NCI-H128 (cell line): Measurements from ENCODE around the gene TMEM45A.
"Not testable (repeated sequence)": the region's sequence is repeated elsewhere in the genome, so short reads cannot be mapped to it uniquely, and the experiment has no call there.

Experiments used
- DNase-seq: peaks from one replicate; lab custom pipeline; 2025; ENCODE audit not compliant: unreplicated experiment; lab: John Stamatoyannopoulos, UW

TMEM45A gene

DNA sequence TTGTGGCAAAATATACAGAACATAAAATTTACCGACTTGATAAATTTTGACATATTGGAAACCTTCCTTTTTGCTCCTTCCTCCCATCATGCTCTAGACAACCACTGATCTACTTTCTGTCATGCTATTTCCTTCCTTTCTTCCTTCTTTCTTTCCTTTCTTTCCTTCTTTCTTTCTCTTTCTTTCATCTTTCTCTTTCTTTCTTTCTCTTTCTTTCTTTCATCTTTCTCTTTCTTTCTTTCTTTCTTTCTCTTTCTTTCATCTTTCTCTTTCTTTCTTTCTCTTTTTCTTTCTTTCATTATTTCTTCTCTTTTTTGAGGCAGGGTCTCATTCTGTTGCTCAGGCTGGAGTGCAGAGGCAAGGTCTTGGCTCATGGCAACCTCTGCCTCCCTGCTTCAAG, 8.9 kb upstream of the TMEM45A start:
- no peak for DNase-seq

DNA sequence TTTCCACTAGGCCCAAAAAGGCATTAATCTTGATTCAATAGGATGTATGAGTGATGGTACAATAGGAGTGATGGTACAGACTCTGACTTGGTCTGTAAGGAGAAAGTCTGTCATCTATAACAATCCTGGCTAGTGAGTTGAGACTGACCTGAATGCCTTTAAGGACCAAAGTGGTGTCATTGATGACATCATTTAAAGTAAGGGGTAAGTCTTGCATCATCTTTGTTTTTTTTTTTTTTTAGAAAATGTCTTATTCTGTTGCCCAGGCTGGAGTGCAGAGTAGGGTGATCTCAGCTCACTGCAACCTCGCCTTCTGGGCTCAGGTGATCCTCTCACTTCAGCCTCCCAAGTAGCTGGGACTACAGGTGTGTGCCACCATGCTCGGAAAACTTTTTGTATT, 5.6 kb upstream of the TMEM45A start:
- no peak for DNase-seq

DNA sequence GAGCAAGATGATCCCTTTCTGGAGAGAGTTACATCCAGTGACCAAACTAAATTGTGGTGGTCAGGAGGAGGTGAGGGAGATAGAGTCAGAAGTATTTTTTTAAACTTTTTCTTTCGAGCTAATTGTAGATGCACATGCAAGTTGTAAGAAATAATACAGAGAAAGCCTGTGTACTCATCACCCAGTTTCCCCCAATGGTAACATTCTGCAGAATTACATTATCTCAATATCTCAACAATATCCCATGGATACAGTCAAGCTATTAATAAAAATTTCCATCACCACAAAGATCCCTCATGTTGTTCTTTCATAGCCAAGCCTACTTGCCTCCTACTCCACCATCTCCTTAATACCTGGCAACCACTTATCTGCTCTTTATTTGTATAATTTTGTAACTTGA, 3.3 kb upstream of the TMEM45A start:
- no peak for DNase-seq

DNA sequence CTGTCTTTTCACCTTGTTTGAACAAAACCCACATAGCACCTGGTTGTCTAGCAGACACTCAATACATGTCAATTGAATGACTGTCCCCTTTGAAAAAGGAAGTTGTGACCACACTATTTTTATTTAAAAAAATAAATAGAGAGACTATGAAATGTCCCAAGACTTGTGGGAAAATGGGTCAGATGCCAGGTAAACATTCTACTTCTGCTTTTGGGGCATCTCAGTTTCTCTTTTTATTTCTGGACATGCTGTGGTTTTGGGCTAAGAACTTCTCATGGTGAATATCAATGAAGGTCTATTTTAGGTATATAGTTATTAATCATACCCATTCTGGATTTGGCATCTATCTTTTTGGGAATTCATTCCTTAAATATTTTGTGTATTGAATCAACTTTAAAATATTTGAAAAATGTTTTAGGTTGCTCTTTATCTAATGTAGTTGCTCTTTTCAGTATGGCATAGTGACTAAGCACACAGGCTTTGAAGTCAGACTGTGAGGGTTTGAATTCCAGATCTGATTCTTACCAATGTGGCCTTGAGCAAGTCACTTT, 4.4 kb downstream of the TMEM45A start:
- no peak for DNase-seq

DNA sequence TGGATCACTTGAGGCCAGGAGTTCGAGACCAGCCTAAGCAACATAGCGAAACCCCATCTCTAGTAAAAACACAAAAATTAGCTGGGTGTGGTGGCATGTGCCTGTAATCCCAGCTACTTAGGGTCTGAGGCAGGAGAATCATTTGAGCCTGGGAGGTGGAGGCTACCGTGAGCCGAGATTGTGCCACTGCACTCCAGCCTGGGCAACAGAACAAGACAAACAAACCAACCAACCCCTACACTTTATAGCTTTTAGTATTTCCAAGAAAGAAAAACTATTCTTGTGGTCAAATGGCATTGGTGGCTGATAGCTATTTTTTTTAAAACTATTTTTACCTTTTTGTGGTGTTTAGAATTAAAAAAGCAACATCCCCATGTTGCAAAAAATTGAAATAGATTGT, 7.2 kb downstream of the TMEM45A start:
- DNase-seq, result no peak

DNA sequence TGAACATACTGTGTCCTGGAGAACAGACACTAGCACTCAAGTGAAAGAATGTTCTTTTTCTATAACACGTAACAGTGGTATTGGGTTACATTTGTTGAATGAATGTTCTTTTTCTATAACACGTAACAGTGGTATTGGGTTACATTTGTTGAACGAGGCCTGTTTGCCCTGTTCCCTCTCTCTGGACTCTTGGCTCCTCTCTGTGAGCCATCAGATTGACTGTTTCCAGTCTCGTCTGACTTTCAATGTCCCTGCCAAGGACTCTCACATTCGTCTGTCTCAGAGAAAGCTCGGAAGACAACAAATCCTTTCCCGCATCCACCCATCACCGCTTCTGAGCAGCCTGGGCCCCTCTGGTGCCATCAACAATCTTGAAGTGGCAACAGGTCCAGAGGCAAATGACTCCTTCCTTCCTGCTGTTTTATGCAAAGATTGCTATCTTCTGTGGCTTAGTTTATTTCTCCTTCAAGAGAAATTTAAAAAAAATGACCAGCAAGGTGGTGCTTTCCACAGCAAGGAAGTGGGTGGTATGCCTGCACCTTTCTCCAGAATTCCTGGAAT, 8.0 kb downstream of the TMEM45A start:
- no peak for DNase-seq

DNA sequence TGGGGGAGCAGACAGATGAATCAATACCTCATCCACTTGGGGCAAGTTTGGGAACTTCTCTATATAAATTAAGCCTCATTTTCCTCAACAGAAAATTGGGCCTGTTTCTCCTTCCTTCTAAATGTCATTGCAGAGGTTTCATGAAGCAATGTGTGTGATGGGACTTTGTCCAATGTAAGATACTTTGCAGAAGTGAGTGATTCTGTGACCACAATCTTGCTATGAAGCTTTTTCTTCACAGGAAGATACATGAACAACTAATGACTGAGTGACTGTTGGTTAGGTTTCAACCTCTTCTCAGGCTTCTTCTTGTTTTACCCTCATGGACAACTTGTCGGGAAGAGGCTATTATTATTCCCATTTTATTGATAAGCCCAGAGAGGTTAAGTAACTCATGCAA, 11.0 kb downstream of the TMEM45A start:
- DNase-seq, result no peak

DNA sequence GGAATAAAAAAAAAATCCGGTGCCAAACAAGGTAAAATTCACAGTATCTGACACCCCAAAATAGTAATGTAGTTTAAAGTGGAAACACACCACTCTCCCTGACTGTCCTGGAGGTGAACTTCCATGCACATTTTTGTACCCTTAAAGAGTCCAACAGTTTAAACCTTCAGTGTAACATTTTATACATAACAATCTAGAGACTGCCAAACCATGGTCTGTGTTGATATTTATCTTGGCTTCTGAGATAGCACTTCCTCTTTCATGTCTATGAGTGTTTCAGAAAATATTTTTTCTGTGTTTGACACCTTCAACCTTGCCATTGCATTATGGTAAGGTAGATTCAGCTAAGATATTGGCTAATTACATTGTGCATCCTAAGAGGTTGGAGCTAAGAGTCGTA, 13.9 kb downstream of the TMEM45A start:
- no peak for DNase-seq

DNA sequence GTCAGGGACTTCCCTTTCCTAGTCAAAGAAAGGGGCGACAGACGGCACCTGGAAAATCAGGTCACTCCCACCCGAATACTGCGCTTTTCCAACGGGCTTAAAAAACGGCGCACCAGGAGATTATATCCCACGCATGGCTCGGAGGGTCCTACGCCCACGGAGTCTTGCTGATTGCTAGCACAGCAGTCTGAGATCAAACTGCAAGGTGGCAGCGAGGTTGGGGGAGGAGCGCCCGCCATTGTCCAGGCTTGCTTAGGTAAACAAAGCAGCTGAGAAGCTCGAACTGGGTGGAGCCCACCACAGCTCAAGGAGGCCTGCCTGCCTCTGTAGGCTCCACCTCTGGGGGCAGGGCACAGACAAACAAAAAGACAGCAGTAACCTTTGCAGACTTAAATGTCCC, 17.4 kb downstream of the TMEM45A start:
- DNase-seq, result not testable (repeated sequence)

DNA sequence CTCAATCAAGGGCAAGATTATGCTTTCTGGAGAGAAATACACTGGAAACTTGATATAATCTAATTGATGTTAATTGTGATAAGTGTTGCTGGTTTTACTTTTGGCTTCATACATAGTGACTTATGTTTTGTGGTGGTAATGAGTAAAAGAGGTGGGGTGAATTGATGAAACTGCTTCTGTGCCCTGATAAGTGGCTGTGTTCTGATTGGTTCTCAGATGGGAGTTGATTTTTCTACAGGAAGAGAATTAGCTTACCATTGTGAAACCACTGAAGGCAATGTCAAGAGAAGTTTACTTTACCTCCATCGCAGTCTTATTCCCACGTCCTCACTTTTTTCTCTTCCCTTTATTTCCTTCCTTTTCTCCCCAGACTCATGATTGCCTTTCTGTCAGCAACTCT, 23.8 kb downstream of the TMEM45A start:
- DNase-seq, result no peak

DNA sequence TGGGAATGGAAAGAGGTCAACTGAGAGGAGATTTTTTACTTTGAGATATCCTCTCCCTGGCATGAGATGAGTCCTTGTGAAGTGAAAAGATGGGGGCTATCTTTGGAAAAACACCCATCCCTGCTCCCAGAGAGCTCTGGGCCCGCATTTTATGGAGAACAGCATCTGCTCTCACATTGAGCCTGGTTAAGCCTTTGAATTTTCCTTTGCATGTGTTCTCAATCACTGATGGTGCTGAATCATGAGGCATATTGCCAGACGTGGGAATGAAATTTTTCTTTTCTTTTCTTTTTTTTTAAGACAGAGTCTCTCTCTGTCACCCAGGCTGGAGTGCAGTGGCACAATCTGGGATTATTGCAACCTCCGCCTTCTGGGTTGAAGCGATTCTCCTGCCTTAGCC, 24.4 kb downstream of the TMEM45A start:
- no peak for DNase-seq

DNA sequence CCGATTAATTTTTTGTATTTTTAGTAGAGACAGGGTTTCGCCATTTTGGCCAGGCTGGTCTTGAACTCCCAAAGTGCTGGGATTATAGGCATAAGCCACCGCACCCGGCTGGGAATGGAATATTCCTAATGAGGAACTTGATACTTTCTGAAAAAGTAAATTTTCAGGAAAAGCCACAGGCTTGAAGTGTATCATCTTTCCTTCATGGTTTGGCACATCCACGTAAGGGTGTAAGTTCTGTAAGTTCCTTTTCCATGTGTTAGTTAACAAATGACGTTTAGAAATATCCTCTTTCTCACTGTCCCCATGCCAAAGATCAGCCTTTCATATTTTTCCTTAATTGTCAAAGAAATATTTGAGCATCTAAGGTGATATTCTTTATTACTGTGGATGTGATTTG, 24.9 kb downstream of the TMEM45A start:
- no peak for DNase-seq

DNA sequence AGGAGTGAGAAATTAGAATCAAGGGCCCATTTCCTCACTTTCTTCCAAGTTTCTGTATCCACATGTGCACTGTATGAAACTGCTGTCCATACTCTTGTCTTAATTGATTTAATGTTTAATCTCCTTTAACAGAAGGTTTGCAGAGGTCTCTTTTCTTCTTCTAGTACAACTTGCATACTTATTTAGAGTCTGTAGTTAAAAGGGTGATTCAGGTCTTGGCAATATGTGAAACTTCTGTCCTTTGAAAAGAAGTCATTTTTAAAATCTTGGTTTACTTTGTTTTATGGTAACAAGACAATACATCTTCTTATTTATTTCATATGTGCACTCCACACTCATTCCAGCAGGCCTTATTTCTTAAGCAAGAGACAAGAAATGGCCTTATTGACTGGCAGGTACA, 25.8 kb downstream of the TMEM45A start:
- DNase-seq, result no peak

DNA sequence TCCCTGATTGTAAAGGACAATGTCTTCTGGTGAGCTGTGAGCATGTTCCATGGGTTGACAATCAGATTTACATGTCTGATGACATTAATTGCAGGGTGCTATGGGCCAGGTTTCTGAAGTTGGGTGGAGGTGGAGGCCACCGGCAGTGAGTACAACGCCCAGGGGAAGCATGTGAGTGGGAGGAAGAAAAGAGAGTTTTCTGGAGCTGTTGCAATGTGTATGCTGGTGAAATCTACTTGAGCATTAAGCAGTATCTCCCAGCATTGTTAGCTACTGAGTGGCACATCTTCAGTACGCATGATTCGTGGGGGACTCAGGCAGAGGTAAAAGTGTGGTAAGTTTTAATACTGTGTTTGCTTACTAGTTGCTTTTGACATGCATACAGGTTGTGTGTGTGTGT, 26.6 kb downstream of the TMEM45A start:
- no peak for DNase-seq

DNA sequence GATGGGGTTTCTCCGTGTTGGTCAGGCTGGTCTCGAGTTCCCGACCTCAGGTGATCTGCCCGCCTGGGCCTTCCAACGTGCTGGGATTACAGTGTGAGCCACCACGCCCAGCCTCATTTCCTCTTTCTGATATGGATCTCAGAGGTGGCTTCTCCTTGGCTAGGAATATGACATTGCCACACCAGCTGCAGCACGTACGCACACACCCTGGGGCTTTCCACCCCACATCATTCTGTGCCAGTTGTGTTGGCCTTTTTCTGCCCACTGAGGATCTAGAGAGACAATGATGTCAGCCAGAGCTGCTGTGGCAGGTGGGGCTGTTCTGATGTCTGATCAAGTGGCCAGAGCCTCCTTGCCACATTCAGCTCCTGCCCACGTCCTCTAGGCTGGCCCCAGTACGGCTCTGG, 29.0 kb downstream of the TMEM45A start:
- no peak for DNase-seq

DNA sequence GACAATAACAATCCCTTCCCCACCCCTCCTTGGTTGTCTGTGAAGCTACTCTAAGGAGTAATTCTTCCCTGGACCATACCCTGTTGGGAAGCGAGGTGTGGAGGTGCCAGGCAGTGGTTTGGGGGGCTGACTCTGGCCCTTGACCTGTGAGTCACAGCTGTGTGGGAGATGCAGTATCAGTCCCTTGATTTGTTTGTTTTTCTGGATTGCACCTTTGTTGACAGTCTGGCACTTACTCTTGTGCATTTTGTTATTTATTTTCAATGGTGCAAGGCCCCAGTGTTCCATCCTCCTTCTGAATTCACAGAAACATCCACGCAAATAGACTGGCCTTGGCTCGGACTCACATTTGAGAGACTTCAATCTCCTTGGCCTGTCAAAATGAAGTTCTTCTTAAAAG, 29.7 kb downstream of the TMEM45A start:
- no peak for DNase-seq

DNA sequence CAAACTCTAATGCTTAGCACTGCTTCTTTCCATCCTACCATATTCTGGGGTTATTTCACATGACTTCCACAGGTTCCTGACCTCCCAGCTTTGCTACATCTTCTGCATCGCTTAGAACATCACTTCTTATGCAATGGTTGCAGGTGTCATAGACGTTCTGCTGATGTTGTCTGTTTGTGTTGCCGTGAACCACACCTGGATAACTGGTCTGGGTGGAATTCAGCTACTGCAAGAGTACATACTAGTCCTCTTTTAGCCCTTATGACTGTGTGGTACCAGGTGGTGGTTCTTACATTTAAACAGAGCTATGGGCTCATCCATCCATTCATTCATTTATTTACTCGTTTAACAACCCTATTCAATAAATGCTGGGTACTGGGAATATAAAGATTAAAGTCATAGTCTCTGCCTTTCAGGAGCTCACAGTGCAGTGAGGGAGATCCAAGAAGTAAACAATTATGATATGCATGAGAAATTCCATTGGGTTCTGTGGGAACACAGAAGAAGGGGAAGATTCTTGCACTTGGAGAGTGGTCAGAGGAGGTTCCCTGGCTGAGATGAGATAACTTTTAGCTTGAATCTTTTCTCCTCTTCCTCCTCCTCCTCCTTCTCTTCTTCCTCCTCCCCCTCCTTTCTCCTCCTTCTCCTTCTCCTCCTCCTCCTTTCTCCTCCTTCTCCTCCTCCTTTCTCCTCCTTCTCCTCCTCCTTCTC, 30.8 kb downstream of the TMEM45A start:
- DNase-seq, result no peak

DNA sequence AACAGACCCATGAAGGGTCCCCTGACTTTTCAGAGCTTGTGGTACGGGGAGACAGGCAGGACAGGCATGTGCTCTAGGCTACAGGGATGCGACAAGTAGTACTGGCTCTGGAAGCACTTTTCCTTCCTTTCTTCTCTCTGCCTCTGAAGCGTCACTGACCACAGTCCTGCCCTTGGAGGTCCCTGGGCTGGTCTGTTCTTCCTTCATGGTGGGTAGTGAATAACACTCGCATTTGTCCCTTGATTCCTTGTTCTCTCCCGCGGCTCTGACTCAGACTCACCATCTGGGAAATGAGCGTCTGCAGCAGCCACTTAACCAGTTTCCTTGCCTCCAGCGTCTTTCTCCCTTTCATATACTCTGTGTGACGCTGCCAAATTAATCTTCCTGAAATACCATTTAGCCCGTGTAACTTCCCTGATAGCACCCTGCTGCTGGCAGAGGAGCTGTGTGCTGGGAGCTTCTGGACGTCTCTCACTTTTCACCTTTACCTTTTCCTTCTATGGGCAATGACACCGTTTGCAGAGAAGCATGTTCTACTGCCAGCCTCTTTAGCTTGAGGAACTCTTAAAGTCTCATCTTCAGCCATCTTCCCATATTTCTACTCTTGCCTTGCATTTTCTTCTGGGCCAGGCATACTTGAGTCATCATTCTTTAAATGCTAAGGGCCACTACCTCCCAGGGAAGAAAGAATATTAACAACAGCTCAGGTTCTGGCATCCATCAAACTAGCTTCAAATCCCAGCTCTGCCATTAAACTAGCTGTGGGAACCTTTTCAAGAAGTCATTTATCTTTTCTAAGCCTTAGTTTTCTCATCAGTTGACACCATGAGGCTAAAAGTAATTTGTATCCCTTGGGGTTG, 33.6 kb downstream of the TMEM45A start:
- no peak for DNase-seq

DNA sequence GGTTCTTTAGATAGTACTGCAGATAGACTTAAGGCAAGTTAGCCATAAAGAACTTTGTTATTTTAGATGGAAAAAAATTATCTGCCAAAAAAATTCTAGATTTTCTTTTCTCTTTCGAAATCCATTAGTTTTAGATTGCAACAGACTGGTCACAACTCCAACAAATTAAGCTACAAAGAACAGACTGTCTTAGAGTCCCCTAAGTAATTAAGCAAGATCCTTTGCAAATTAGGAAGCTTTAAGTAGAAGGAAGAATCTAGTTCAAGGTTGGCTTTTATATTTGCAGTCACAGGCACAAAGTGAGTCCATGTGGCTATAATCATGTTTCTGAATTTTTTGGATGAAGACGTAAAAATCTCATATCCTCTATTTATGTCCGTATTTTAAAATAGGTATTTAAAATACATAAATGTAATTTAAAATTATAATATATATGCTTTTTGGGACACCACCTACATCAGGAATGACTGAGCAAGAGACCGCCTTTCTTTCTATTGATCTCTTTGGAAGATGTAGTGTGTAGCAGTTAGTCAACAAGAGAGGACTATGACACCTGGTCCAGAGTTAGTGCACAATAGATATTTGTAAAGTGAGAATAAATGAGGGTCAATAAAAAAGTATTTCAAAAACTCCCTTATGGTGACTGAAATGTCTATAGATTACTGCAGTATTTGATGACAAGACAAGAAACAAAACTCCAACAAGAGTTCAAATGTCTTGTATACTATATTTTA, 34.4 kb downstream of the TMEM45A start:
- no peak for DNase-seq

DNA sequence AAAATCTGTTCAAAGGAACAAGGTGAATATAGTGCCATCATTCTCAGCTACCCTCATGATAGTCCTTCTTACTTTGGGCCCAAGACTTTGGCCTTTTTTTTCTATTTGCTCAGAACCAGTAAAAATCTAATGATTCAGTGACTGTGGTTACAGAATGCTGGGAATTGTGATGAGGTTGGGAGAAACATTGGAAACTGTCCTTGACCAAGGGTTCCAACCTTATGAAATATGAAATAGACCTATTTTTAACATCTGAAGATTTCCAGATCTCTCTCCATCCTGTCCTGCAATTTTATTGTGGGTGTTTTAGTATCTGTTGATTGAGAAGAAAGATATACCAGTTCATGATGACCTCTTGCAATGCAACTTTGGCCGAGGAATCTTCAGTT, 34.9 kb downstream of the TMEM45A start:
- no peak for DNase-seq

DNA sequence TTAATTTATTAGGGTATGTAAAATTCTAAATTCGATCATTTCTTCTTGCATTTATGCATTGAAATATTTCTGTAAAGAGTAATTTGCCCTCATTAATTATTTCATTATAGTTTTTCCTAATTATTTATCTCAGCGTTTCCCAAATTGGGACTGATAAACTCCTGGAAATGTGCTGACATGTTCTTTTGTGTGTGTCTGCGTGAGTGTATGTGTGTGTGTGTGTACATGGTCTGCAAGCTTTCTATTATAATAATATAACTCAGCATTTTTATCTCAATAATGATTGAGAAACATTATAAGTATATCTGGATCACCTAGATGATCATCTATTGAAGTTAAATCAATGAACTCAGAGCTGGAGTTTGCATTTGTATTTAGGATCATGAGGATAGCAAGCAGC, 38.7 kb downstream of the TMEM45A start:
- no peak for DNase-seq
